NCI-H2029 (cell line): ENCODE measurements around the gene GAGE12C.
"Not testable (repeated sequence)": the region's sequence is repeated elsewhere in the genome, so short reads cannot be mapped to it uniquely, and the experiment has no call there.

Experiments
- DNase-seq: peaks from one replicate; lab custom pipeline; 2025; lab: John Stamatoyannopoulos, UW

The GAGE12C gene

GRCh38 chrX:49531877-49532276 lies at the start of gene GAGE12C:
TSS of gene GAGE12C (plus strand) at chrX:49532177. CDS start at chrX:49533332, 1,155 bp downstream.
- not testable (repeated sequence) for DNase-seq

DNA sequence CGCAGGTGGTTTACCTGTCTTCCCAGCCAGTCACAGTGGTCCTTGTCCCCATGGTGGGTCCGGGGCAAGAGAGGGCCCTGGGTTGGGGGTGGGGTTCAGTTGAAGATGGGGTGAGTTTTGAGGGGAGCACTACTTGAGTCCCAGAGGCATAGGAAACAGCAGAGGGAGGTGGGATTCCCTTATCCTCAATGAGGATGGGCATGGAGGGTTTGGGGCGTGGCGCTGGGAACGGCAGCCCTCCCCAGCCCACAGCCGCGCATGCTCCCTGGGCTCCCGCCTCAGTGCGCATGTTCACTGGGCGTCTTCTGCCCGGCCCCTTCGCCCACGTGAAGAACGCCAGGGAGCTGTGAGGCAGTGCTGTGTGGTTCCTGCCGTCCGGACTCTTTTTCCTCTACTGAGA lies 9.5 kb downstream of the GAGE12C start, which contains the start of gene GAGE12D:
TSS of gene GAGE12D (plus strand) at position 301 of the 400 bp plus-strand sequence. CDS start 1,155 bp downstream, outside the sequence.
- not testable (repeated sequence) for DNase-seq

GRCh38 chrX:49550989-49551388 lies 19.0 kb downstream of the GAGE12C start, which contains the start of gene GAGE12E:
TSS of gene GAGE12E (plus strand) at chrX:49551289. CDS start at chrX:49552444, 1,155 bp downstream.
- not testable (repeated sequence) for DNase-seq

DNA sequence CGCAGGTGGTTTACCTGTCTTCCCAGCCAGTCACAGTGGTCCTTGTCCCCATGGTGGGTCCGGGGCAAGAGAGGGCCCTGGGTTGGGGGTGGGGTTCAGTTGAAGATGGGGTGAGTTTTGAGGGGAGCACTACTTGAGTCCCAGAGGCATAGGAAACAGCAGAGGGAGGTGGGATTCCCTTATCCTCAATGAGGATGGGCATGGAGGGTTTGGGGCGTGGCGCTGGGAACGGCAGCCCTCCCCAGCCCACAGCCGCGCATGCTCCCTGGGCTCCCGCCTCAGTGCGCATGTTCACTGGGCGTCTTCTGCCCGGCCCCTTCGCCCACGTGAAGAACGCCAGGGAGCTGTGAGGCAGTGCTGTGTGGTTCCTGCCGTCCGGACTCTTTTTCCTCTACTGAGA lies 28.6 kb downstream of the GAGE12C start, which contains the start of gene GAGE12F:
TSS of gene GAGE12F (plus strand) at position 301 of the 400 bp plus-strand sequence. CDS start 1,155 bp downstream, outside the sequence.
- not testable (repeated sequence) for DNase-seq

DNA sequence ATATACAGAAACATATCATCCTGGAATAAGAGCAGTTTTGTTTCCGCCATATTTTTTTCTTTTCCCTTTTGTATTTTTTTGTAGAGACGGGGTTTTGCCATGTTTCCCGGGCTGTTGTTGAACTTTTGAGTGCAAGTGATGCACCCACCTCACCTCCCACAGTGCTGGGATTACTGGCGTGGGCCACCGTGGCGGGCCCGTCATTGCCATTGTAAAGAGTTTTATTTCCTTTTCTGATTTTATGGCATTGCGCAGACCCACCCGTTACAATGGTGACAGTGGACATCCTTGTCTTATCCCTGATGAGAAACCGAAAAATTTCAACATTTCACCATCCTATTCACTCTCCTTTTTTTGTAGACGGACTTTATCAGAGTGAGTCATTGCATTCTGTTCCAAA lies 36.8 kb downstream of the GAGE12C start:
- not testable (repeated sequence) for DNase-seq

- DNase-seq: not testable (repeated sequence)
Measured at GRCh38 chrX:49569152-49569551, 37.2 kb downstream of the GAGE12C start.

GRCh38 chrX:49570100-49570499 lies 38.1 kb downstream of the GAGE12C start, which contains the start of gene GAGE12G:
TSS of gene GAGE12G (plus strand) at chrX:49570400. CDS start at chrX:49571555, 1,155 bp downstream.
- not testable (repeated sequence) for DNase-seq

DNA sequence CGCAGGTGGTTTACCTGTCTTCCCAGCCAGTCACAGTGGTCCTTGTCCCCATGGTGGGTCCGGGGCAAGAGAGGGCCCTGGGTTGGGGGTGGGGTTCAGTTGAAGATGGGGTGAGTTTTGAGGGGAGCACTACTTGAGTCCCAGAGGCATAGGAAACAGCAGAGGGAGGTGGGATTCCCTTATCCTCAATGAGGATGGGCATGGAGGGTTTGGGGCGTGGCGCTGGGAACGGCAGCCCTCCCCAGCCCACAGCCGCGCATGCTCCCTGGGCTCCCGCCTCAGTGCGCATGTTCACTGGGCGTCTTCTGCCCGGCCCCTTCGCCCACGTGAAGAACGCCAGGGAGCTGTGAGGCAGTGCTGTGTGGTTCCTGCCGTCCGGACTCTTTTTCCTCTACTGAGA lies 47.7 kb downstream of the GAGE12C start, which contains the start of gene GAGE12H:
TSS of gene GAGE12H (plus strand) at position 301 of the 400 bp plus-strand sequence. CDS start 1,155 bp downstream, outside the sequence.
- not testable (repeated sequence) for DNase-seq
